ENCODE data around the gene NTHL1.
"Not testable (repeated sequence)": the region's sequence is repeated elsewhere in the genome, so short reads cannot be mapped to it uniquely, and the experiment has no call there.

The NTHL1 gene

DNA sequence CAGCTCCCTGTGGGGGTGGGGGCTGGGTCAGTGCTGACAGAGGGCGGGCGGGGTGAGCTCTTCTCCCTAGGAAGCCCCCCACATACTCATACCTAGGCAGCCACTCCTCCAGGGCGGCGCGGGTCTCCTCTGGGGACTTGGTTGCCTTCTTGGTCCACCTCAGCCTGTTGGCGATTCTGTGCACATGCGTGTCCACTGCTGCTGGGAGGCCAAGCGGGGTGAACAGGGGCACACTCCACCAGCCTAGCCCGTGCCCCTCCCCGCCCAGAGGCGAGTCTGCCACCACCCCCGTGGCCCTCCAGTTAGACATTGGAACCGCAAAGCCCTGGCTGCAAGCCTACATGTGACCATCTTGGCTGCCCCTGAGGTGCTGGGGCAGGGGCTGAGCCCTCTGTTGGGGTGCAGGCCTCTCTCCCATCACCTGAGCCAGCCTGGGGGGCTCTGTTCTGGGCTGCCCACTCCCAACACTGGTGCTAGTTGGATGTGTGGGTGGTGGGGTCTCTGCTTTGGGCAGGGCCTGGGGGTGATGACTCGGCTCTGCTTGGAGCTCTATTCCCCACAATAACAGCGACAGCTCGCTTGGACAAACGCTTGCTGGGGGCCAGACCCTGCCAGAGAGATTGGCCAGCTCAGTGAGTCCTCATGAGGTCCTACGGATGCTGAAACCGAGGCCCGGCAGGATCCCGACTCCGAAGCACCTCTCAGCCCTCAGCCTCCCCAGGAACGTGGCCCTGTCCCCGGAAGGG, 7.4 kb downstream of the NTHL1 start:
- DNase-seq: no peak

- no peak for DNase-seq
Observed at GRCh38 chr16:2039274-2040031, 8.2 kb downstream of the NTHL1 start.

GRCh38 chr16:2038382-2039231, 9.0 kb downstream of the NTHL1 start:
- no peak for DNase-seq

GRCh38 chr16:2037647-2038381, 9.8 kb downstream of the NTHL1 start:
- no peak for DNase-seq

DNA sequence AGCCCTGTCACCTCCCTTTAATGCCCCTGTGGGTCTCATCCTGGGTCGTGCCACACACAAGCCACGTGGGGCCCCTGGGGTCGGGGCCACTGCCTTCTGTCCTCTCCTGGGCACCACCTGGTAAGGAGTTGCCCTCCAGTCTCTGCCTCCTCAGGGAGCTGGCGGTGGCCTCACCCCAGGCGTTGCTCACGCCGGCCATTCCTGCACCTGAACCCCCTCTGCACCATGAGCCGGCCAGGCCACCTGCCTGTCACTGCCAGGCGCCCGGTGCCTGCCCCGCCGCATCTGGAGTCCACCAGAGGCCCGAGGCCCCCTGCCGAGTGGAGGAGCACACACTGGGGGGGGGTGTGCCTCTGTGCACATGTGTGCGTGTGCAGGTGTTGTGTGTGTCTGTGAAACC, 10.5 kb downstream of the NTHL1 start:
- no peak for DNase-seq

GRCh38 chr16:2036200-2036966, 11.3 kb downstream of the NTHL1 start:
- DNase-seq: no peak

GRCh38 chr16:2035431-2036199, 12.0 kb downstream of the NTHL1 start:
- no peak for DNase-seq

DNA sequence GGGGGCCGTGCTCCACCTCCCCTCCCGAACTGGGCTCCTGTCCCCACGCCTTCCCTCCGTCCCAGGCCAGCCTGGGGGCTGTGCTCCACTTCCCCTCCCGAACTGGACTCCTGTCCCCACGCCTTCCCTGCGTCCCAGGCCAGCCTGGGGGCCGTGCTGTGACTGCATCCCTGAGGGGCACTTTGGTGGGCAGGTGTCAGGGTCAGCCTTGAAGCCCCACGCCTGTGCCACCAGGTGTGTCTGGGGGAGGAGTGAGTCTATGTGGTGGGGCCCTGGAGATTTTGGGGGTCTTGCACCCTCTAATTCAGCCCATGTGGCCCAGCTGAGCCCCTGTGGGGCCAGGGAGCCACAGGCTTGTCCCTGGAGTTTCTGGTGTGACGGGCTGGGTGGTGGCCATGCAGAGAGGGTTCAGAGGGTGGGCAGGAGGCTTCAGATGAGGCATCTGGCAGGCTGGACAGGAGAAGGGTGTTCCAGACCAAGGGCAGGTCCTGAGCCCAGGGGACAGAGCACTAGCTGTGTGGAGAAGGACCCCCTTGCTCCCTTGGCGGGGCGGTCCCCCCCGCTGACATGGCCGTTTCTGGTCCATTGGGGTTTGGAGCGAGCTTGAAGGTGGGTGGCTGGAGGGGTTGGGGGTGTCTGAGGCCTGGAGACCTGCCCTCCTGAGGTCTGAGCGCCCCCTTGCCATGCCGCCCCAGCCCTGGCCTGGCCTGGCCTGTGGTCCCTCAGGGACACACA, 12.8 kb downstream of the NTHL1 start:
- DNase-seq: no peak

DNA sequence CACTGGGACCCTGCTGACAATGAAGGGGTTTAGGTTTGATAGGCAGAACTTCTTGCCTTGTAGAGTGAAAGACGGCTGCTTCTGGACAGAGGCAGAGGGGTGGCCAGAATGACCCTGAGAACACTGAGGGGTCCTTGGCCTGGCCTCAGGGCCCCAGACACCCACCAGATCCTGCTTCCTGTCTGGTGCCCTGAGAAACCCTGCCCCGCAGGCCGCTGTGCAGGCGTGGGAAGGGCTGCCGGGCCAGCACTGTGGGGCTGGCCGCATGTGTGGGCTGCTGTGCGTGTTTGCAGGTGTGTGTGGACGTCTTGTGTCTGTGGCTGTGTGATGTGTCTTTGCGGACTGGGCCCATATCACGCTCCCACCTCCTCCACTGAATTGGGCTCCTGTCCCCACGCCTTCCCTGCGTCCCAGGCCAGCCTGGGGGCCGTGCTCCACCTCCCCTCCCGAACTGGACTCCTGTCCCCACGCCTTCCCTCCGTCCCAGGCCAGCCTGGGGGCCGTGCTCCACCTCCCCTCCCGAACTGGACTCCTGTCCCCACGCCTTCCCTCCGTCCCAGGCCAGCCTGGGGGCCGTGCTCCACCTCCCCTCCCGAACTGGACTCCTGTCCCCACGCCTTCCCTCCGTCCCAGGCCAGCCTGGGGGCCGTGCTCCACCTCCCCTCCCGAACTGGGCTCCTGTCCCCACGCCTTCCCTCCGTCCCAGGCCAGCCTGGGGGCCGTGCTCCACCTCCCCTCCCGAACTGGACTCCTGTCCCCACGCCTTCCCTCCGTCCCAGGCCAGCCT, 13.5 kb downstream of the NTHL1 start:
- DNase-seq: not testable (repeated sequence)

DNA sequence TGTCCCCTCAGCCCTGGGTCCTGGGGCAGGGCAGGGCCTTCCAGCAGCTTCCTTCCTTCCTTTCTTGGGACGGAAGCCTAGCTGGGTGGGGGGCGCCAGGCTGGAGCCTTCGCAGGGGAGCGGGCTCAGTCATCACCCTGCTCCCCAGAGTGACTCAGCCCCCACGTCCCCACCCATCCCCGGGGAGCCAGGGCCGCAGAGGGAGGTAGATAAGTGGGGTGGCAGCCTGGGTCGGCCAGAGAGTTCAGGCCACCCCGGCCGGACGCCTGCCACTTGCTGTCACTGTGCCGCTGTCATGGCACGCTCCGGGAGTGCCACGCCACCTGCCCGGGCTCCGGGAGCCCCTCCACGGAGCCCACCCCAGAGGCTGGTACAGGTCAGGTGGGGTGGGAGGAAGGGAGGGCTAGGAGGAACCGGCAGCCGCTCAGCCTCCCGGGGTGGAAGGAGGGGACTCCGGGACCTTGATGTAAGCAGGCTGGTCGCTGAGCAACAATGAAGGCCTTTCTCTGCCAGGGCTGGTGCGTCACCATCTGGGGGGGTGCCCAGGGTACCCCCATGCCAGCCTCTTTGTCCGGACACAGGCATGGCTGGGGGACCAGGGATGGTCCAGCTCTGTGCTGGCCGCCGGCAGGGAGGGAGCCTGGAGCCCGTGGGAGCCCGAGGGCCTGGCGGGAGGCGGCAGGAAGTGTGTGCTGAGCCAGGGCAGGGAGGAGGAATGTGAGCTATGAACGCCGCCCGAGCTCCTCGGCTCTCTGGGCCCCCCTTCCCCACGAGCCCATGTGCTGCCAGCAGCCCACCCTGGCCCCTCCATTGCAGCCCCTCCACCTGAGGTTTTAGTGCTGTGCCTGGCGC, 14.4 kb downstream of the NTHL1 start:
- DNase-seq: peak; percentile 41

GRCh38 chr16:2032285-2033056, 15.2 kb downstream of the NTHL1 start:
- DNase-seq: no peak

- DNase-seq: no peak
Observed at GRCh38 chr16:2031081-2031577, 16.5 kb downstream of the NTHL1 start.

DNA sequence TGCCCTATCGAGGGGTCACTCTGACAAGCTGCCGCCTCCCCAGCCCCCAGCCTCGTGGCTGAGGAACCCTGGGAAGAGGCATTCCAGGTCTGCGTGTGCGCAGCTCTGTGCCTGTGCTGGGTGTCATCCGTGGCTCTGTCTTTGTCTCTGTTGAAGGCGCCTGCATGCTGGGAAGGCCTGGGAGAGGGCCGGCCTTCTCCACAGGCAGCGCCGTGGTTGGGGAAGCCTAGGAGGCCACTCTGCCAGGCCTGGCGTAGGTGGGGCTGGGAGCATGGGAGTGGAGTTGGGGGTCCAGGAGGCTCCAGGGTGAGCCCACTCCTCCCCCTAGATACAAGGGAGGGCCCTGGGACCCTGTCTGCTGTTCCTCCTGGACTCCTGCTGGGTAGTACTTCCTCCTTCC, 17.6 kb downstream of the NTHL1 start:
- DNase-seq: no peak

DNA sequence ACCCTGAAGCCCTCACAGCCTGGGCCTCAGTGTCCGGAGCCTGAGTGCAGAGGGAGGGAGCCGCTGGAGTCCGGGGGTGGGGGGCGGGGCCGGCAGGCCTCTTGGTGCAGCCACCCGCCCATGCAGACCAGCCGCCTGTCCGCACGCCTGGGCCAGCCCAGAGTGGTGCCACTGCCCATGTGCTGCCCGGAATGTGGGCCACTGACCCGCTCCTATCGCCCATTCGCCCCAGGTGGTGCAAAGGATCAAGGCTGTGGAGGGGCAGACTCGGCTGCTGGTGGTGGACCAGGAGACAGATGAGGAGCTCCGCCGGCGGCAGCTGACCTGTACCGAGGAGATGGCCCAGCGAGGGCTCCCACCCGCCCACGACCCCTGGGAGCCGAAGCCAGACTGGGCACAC, 18.3 kb downstream of the NTHL1 start:
- DNase-seq: no peak

- DNase-seq: no peak
Observed at GRCh38 chr16:2028620-2029220, 18.9 kb downstream of the NTHL1 start.

GRCh38 chr16:2028146-2028545, 19.5 kb downstream of the NTHL1 start:
- no peak for DNase-seq
